Osteocyte (in vitro differentiated cells): ENCODE results near the gene HK3. TPM values are rescaled to one million over a fixed set of nuclear protein-coding genes. Genes with fewer than 3 reads are reported as not detected.

ENCODE experiments used
- DNase-seq: peaks from one replicate; pipeline ENCODE4 v3.0.0; 2021; ENCODE audit warnings: mixed read lengths; ENCODE audit not compliant: unreplicated experiment; ENCODE audit errors: extremely low spot score
- H3K27ac Mint-ChIP-seq: one replicate; pipeline ENCODE4 v1.8.0; 2021; ENCODE audit warnings: mild to moderate bottlenecking, mixed read lengths; ENCODE audit not compliant: unreplicated experiment
- H3K27me3 Mint-ChIP-seq: one replicate; pipeline ENCODE4 v1.8.0; 2021; ENCODE audit warnings: mixed read lengths; ENCODE audit not compliant: unreplicated experiment
- H3K36me3 Mint-ChIP-seq: one replicate; pipeline ENCODE4 v1.8.0; 2021; ENCODE audit warnings: mixed read lengths; ENCODE audit not compliant: unreplicated experiment
- H3K4me1 Mint-ChIP-seq: one replicate; pipeline ENCODE4 v1.8.0; 2021; ENCODE audit warnings: mixed read lengths; ENCODE audit not compliant: unreplicated experiment
- H3K4me3 Mint-ChIP-seq: one replicate; pipeline ENCODE4 v1.8.0; 2021; ENCODE audit warnings: mild to moderate bottlenecking, moderate library complexity, mixed read lengths; ENCODE audit not compliant: unreplicated experiment
- H3K9me3 Mint-ChIP-seq: one replicate; pipeline ENCODE4 v1.8.0; 2021; ENCODE audit warnings: mixed read lengths; ENCODE audit not compliant: unreplicated experiment
- total RNA-seq: library from RNA; stranded (reverse); gene quantifications from 2 replicates; pipeline ENCODE4 v1.2.1, GENCODE V29; 2021
- TF ChIP-seq, protein P1 (sequence below): fragments of 200-600 bp; sonication (generic); IDR thresholded peaks from 2 replicates; pipeline ENCODE4 v1.5.0; 2021; ENCODE audit warnings: antibody characterized with exemption, mild to moderate bottlenecking, moderate library complexity

Gene HK3
- total RNA-seq, 1 donor from 2014 or later = not detected

DNA sequence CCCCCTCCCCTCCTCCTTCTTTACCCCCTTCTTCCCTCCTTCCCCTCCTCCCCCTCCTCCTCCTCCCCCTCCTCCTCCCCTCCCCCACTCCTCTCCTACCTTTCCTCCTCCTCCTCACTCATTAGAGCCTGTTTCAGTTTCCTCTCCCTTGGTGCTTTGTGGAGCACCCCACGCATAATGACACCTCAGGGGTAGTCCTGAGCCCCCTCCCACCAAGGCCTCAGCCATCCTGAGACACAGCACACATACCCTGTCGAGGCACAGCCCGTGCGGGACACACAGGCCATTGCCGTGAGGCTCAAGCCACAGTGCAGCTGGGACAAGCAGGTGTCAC, 35.4 kb downstream of the HK3 start:
- Mint-ChIP-seq H3K4me3 (no peak overlapping the region), H3K27me3 (peaks cover 40% of the 10 kb centered on the region), H3K27ac (no peak overlapping the region)

DNA sequence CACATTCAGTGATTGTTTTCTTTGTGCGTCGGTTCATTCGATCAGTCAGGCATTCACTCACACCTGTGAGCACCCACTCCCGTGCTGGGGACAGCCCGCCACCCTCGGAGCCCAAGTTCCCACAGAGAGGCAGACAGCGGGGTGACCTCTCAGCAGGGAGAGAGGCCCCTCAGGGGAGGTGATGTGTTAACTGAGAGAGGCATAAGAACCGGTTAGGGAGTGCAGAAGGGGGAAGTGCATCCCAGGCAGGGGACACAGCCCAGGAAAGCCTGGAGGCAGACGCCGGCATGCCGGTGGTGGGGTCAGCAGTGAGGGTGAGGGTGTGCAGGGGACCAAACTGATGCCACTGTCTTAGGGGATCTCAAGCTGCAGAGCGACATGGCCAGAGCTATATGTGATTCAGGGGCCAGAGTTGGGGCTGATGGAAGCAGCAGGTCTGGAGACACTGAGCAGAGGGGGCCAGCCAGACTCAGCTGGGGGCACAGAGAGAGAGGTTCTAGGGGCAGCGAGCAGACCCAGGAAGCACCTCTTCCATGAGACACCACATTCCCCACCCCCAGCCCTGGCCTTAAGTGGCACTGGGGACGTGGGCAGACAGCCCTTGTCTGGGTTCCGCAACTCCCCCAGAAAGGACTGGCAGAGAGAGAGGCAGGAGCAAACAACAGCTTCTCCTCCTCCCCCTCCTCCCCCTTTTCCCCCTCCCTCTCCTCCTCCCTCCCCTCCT, 35.9 kb downstream of the HK3 start:
- no peak for DNase-seq
- no peaks in the 10 kb centered on the region for H3K9me3 Mint-ChIP-seq
- TF ChIP-seq, protein P1, sequence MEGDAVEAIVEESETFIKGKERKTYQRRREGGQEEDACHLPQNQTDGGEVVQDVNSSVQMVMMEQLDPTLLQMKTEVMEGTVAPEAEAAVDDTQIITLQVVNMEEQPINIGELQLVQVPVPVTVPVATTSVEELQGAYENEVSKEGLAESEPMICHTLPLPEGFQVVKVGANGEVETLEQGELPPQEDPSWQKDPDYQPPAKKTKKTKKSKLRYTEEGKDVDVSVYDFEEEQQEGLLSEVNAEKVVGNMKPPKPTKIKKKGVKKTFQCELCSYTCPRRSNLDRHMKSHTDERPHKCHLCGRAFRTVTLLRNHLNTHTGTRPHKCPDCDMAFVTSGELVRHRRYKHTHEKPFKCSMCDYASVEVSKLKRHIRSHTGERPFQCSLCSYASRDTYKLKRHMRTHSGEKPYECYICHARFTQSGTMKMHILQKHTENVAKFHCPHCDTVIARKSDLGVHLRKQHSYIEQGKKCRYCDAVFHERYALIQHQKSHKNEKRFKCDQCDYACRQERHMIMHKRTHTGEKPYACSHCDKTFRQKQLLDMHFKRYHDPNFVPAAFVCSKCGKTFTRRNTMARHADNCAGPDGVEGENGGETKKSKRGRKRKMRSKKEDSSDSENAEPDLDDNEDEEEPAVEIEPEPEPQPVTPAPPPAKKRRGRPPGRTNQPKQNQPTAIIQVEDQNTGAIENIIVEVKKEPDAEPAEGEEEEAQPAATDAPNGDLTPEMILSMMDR = no peak
- H3K27me3 Mint-ChIP-seq = peaks cover 39% of the 10 kb centered on the region
- H3K4me3 Mint-ChIP-seq = no peak overlapping the region
- no peak overlapping the region for H3K27ac Mint-ChIP-seq
- no peaks in the 10 kb centered on the region for H3K36me3 Mint-ChIP-seq
- H3K4me1 Mint-ChIP-seq = no peaks in the 10 kb centered on the region

More for the DNA sequence above, 35.4 kb downstream of the HK3 start:
- Mint-ChIP-seq H3K36me3 (no peaks in the 10 kb centered on the region), H3K4me1 (no peaks in the 10 kb centered on the region), H3K9me3 (no peaks in the 10 kb centered on the region)
- no peak for DNase-seq
- TF ChIP-seq, protein P1 = no peak

DNA sequence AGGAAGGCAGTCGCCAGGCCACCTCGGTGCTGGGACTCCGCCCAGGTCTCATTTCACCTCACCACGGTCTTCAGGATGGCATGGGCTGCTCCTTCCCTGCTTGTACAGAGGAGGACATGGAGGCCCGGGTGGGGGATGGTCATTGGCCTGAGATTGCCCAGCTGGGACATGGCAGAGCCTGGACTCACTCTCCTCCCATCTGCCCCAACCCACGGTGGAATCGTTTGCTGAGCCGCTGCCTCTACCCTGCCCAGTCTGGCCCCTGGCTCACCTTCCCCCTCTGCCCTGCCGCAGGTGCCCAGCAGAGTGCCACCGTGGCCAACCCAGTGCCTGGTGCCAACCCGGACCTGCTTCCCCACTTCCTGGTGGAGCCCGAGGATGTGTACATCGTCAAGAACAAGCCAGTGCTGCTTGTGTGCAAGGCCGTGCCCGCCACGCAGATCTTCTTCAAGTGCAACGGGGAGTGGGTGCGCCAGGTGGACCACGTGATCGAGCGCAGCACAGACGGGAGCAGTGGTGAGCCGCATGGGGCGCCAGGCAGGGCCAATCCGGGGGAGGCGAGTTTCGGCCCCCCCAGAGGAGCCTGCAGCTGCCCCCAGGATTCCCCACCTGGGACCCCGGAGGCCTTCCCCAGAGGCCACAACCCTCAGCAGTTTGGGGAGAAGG, 36.7 kb downstream of the HK3 start:
- no peaks in the 10 kb centered on the region for H3K4me1 Mint-ChIP-seq
- TF ChIP-seq, protein P1 = no peak
- H3K36me3 Mint-ChIP-seq = no peaks in the 10 kb centered on the region
- H3K27ac Mint-ChIP-seq = no peak overlapping the region
- no peaks in the 10 kb centered on the region for H3K9me3 Mint-ChIP-seq
- no peak for DNase-seq
- peaks cover 37% of the 10 kb centered on the region for H3K27me3 Mint-ChIP-seq
- H3K4me3 Mint-ChIP-seq = no peak overlapping the region

DNA sequence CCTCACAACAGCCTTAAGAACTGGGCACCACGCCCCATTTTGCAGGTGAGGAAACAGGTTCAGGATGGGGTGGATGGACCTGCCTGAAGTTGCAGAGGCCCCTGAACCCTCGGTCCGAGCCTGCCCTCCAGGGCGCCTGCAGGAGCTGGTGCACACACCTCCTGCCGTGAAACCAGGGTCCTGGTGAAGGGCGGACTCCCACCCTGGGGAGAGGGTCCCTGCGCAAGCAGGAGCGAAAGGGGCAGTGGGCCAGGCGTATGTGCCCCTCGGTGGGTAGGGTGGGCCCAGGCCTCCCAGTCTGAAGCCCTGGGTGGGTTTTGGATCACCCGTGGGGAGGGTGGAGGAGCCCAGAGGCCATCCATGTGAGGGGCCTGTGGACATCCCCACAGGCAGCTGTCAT, 37.9 kb downstream of the HK3 start:
- TF ChIP-seq, protein P1 = no peak
- H3K36me3 Mint-ChIP-seq = no peaks in the 10 kb centered on the region
- H3K4me3 Mint-ChIP-seq = no peak overlapping the region
- peaks cover 30% of the 10 kb centered on the region for H3K27me3 Mint-ChIP-seq
- H3K4me1 Mint-ChIP-seq = no peaks in the 10 kb centered on the region
- no peak overlapping the region for H3K27ac Mint-ChIP-seq
- H3K9me3 Mint-ChIP-seq = no peaks in the 10 kb centered on the region
- no peak for DNase-seq

DNA sequence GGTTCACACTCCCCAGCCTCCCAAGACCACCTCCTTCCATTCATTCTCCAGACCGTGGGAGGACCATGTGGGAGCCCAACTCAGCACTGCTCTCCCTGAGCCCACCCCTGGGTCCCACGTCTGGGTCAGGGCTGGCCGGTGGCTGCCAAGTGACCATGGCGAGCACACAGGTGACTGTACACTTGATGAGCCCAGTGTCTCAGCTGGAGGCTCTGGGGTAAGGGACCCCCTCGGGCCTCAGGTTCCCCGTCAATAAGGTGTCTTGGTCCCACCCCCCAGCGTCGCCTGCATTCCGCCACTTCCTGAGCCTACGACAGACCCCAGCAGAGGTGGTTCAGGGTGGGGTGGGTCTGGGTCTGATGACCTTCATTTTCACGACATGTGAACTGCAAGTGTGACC, 38.8 kb downstream of the HK3 start:
- Mint-ChIP-seq H3K36me3 (no peaks in the 10 kb centered on the region), H3K4me3 (no peak overlapping the region), H3K27ac (no peak overlapping the region), H3K4me1 (no peaks in the 10 kb centered on the region), H3K27me3 (peaks cover 23% of the 10 kb centered on the region), H3K9me3 (no peaks in the 10 kb centered on the region)
- no peak for DNase-seq
- TF ChIP-seq, protein P1 = no peak
